ENCODE measurements around the gene SHE.
A peak's percentile ranks its signal among the peaks of the same experiment; 100 is the strongest.

SHE gene

DNA sequence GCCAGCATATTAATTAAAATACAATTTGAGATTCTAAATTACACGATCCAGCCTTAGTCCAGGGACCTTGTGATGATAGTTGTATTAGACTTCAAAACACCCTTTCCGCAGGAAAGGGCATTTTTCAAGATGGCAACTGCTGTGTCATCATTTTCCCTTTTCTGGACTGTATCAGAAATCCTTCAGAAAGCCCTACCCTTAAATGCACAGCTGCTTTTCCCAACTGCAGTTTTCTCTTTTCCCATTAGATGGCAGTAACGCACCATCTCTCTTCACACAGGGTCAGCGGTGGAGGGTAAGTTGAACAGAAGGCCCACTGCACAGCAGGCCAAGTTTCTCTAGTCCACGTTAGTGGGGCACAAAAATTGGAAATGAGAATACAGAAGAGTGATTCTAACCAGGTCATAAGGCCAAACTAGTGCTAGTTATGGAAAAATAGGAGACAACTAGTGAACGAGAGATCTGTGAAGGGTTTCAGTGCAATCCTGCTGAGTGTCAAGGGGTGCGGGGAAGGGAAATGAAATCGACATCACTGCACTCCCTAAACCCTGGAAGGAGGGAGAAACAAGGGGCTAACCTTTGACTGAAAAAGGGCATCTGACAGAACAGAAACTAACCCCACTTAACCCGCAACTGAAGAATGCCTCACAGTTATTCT, 22.3 kb downstream of the SHE start:
- peak in 1 of 2 donors; percentile 13 for DNase-seq (ENCODE audit: low read depth in 2 of 2)

DNA sequence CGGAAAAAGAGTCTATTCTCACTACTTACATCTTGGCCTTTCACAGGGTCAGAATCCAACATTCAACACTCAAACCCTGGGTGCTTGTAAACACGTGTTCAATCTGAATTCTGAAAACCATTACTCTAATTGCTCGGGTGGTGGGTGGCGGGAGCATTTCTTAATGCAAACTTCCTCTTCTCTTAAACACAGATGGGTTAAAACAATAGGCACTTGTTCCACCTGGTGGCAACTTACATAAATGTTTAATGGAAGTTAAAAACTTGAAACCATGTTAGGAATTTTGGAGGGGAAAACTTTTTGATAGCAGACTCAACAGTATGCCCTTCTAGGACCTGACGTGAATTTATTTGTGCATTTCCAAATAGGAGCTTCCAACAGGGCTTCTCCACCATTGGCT, 23.6 kb downstream of the SHE start:
- DNase-seq (ENCODE audit: low read depth in 2 of 2): no peak

DNA sequence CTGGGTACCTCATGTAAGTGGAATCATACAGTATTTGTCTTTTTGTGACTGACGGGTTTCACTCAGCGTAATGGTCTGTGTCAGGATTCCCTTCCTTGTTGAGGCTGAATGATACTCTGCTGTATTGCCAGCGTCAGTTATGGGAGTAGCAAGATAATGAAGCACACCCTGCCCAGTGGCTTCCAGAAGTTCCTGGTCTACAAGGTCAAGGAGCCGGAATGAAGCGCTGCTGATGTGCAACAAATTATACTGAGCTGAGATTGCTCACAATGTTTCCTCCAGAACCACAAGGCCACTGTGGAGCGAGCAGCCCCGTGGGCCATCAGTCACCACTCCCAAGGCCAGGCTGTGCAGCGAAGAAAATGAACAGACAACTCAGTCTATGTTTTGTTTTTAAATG, 24.2 kb downstream of the SHE start:
- DNase-seq (ENCODE audit: low read depth in 2 of 2): no peak

DNA sequence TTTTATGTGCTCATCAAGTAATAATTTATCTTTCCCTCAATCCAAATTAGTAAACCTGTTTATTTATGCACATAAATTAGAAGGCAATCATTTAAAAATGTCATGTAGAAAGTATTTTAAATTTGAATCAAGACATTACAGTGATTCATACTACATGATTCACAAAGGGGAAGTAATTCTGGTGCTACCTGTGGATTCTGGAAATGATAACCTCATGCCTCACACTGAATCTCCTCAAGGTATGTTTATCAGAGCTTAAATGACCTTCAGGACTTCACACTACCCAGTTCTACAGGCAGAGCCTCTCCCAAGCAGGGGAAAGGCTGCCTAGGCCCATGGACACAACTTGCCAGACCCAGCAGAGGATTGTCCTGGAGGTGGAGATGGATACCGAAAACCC, 25.4 kb downstream of the SHE start:
- no peak for DNase-seq (ENCODE audit: low read depth in 2 of 2)

DNA sequence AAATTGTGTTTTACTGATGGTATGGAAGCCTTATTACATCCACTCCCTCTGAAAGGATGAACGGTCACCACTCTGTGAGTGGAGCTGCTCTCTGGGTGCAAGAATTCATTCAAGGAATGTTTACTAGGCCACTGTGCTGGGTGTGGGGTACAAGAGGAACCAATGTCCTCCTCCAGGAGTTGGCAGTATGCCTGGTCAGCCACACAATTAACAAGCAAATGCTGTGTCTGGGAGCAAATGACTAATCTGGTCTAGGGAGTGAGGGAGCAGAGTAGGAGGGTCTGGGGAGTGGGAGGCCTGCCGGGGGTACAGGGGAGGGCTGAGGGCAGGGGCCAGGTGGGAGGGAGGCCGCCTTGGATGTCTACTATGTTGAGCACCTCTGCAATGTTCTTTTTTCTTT, 27.4 kb downstream of the SHE start:
- no peak for DNase-seq (ENCODE audit: low read depth in 2 of 2)

DNA sequence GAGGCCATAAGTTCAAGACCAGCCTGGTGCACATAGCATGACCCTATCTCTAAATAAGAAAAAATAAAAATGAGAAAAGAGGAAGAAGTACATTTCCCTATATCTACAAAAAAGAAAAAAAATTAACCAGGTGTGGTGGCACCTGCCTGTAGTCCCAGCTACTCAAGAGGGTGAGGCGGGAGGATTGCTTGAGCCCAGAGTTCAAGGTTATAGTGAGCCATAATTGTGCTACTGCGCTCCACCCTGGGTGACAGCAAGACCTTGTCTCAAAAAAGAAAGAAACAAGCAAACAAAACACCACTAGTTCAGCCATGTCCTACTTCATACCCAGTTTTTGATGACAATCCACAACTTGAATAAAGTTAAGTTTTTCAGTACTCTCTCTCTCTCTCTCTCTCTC, 30.9 kb downstream of the SHE start:
- no peak for DNase-seq (ENCODE audit: low read depth in 2 of 2)

DNA sequence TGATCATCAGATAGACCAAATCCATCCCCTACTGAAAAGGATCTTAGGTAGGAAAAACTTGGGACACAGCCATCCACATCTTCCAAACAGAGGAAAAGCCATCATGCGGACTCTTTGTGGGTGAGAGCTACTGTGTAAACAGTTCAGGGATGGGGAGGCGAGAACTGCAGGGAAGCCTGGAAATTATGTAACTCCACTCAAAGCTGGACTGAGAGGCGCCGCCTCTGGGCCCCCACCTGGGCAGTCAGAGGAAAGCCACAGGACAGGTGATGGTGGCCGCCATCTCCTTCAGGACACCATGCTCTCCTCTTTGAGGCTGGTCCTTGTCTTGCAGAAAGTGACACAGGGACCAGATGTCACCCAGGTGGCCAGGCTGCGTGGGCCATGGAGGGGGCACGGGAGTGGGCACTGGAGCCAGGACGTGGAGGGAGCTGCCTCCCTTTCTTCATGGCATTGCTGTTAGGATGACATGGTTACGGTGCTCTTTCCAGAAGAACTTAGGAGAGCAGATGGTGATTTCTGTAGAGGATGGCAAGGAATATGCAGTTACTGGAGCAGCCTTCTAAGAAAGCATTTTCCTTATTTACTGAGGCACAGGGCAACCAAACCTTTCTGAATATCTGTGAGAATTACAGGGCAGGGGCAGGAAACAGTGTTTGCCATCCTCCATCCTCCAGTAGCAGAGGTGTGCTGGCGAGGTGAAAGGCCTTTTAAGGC, 32.2 kb downstream of the SHE start:
- DNase-seq (ENCODE audit: low read depth in 2 of 2): no peak

DNA sequence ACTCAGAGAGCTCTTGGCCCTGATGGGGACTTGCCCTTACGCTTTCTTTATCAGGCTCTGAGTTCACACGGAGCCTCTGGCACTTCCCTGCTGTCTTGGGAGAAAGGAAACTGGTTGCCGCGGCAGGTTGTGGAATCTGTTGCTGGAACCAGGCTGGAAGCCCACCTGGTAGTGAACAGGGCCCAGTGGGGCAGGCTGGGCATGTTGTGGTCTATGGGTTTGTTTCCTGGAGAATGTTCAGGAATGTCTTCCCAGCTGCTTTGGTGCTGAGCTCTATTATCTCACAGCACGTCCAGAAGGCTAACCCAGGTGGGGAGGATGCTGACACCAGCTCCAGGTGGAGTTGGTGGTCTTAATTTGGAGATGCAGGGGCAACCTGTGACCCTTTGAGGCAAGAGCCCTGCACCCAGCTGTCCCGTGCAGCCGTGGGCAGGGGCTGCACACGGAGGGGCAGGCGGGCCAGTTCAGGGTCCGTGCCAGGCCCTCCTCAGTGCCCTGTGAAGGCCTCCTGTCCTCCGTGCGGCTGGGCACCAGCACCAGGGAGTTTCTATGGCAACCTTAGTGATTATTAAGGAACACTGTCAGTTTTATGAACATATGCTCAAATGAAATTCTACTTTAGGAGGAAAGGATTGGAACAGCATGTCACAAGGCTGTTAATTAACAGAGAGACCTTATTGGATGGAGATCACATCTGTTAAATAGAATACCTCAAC, 33.5 kb downstream of the SHE start:
- no peak for DNase-seq (ENCODE audit: low read depth in 2 of 2)

DNA sequence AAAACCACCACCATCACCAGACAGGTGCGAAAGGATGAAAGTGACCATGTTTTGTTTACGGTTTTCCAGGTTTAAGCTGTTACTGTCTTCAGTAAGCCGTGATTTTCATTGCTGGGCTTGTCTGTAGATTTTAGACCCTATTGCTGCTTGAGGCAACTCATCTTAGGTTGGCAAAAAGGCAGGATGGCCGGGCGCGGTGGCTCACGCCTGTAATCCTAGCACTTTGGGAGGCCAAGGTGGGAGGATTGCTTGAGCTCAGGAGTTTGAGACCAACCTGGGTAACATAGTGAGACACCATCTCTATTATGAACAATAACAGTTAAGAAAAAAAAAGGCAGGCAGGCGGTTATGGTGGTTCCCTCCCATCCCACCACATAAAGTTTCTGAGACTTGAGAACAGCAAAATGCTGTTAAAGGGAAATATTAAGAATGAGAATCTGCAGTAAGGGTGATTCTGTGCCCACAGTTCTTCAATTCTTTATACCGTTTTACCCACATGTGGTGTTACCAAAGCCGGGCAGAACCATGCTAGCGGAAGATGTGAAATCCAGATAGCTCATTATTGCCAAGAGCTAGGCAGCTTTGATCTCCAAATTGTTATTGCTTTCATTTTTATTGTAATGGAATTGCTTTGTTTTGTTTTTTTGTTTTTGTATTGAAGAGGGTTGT, 34.6 kb downstream of the SHE start:
- DNase-seq (ENCODE audit: low read depth in 2 of 2): no peak

DNA sequence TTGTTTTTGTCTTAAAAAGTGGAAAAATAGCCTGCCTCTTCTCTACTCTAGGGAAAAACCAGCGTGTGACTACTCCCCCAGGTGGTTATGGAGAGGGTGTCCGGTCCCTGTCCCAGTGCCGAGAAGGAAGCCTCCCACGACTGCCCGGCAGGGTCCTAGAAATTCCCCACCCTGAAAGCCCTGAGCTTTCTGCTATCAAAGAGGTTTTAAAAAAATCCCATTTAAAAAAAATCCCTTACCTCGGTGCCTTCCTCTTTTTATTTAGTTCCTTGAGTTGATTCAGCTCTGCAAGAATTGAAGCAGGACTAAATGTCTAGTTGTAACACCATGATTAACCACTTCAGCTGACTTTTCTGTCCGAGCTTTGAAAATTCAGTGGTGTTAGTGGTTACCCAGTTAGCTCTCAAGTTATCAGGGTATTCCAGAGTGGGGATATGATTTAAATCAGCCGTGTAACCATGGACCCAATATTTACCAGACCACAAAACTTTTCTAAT, 35.2 kb downstream of the SHE start:
- no peak for DNase-seq (ENCODE audit: low read depth in 2 of 2)

DNA sequence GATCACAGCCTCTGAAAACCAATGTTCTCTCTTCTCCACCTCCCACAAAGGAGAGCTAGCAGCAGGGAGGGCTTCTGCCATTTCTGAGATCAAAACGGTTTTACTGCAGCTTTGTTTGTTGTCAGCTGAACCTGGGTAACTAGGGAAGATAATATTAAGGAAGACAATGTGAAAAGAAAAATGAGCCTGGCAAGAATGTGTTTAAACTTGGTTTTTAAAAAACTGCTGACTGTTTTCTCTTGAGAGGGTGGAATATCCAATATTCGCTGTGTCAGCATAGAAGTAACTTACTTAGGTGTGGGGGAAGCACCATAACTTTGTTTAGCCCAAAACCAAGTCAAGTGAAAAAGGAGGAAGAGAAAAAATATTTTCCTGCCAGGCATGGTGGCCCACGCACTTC, 36.0 kb downstream of the SHE start:
- no peak for DNase-seq (ENCODE audit: low read depth in 2 of 2)

DNA sequence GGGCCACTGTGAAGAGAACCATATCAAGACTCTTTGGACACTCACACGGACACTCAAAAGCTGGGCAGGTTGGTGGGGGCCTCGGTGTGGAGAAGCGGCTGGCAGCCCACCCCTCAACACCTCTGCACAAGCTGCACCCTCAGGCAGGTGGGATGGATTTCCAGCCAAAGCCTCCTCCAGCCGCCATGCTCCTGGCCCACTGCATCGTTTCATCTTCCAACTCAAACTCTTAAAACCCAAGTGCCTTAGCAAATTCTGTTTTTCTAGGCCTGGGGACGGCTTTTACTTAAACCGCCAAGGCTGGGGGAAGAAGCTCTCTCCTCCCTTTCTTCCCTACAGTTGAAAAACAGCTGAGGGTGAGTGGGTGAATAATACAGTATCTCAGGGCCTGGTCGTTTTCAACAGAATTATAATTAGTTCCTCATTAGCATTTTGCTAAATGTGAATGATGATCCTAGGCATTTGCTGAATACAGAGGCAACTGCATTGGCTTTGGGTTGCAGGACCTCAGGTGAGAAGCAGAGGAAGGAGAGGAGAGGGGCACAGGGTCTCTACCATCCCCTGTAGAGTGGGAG, 36.5 kb downstream of the SHE start:
- DNase-seq (ENCODE audit: low read depth in 2 of 2): no peak

DNA sequence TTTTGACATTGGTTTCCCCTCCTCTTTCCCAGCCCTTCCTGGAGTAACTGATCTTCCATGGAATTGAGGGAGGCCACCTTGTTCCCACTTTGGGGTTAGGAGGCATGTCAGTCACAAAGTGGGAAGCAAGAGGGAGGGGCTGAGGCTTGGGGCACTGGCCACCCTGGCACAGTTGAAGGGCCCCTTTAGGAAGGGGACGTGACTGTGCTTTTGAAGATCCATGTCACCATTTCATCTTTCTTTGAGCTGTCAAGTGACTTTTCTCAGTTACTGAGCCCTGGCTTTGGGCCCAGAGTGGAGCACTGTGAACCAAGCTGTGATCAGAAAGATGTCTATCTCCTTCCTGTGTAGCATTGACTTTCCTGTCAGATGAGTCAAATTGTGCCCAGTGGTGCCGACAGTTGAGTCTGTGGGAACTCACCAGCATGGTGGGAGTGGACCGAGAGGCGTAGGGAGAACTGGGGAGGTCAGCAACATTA, 38.7 kb downstream of the SHE start:
- DNase-seq (ENCODE audit: low read depth in 2 of 2): peak; percentile 16 to 36

DNA sequence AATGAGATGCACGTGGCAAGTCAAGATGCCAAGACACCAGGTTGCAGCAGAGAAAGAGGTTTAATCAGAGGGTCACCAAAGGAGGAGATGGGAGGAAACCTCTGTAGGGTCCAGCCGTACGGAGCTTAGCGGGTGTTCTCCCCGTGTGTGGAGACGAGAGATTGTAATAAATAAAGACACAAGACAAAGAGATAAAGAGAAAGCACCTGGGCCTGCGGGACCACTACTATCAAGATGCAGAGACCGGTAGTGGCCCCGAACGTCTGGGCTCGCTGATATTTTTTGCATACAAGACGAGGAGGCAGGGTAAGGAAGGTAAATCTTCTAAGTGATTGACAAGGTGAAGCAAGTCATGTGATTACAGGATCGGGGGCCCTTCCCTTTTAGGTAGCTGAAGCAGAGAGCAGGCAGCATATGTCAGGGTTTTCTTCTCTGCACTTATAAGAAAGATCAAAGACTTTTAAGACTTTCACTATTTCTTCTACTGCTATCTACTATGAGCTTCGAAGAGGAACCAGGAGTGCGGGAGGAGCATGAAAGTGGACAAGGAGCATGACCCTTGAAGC, 41.4 kb downstream of the SHE start:
- DNase-seq (ENCODE audit: low read depth in 2 of 2): no peak

DNA sequence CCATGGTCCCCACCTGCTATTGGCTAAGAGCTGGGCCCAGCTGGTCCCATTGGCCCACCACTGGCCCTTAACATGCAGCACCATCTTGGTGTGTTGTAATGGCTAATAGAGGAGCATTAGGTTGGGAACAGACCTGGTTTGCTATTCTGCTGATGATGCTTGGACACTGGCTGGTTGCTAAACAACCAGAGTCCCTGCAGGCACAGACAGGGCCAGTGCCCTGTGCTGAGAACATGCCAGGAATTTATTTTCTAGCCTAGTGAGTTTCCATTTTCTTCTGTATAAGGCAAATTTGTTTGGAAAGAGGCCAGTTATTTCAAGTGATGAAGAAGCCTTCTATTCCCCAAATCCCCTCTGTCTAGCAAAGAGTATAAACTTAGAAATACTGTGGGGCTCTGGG, 43.1 kb downstream of the SHE start:
- no peak for DNase-seq (ENCODE audit: low read depth in 2 of 2)

DNA sequence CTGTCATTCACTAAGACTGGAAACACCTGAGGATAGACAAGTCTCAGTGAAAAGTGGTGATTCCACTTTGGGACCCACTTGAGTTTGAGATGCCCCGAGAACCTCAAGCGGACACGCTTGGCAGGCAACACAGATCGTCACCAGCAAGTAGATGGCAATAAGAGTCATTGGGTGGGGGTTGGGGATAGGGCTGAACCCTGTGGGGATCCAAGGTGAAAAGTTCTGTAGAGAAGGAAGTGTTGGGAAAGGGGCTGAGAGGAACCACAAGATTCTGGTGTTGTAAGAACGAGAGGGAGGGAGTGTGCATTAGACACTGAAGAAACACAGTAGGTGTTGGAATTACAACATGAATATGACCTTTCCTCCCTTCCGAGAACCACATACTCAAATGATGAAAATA, 45.6 kb downstream of the SHE start:
- DNase-seq (ENCODE audit: low read depth in 2 of 2): no peak

DNA sequence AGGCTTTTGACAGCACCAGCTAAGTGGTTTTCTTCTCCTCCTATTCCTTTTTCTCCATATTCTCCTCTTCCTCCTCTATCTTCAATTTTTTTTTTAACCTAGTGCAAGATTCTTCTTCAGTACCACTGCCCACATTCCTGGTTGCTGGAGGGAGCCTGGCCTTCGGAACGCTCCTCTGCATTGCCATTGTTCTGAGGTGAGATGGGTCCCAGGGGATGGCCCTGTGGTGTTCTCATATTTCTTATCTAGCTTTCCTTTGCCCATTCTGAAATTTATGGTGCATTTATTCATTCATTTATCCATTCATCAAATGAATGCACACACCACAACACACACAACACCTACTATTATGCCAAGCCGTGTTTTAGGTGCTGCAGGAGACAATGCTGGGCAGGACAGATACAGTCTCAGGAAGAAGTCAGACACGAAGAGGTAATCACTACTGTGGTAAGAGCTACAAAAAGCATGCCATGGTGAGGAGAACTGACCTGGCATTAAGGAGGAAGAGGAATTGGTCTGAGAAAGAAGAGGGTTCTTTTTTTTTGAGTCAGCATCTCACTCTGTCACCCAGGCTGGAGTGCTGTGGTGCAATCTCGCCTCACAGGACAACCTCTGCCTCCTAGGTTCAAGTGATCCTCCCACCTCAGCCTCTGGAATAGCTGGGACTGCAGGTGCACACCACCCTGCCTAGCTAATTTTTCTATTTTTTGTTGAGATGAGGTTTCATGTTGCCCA, 47.7 kb downstream of the SHE start:
- DNase-seq (ENCODE audit: low read depth in 2 of 2): no peak

DNA sequence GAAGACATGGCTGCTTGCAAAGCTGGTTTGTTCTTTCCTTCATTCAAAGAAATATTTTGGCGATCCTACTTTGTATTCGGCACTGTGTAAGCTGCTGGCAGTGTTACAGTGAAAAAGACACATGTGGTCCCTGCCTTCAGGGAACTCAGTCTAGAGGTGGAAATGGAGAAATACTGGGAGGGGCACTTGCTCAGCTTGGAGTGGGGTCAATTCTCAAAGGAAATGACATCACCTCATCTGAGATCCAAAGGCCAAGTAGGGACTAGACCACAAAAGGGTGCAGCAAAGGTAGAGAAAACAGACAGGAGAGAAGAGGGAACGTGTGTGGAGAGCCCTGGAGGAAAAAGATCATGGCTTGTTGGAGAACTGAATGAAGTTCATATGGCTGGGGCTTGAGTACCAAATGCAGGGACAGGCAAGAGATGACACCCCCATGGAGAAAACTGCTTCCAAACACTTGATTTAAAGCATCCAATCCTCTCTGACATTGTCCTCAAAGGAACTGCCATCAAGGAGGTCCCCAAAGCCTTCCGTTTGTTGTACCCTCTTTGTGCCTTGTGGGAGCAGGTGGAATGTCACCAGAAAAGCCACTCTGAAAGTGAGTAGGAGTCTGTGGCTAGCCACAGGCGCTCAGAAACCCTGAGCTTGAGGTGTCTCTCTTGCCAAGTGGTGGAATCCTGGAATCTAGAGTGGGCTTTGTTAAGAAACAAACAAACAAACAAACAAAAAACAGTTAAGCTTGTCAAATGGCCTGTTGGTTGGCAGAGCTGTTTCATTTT, 48.4 kb downstream of the SHE start:
- DNase-seq (ENCODE audit: low read depth in 2 of 2): no peak

DNA sequence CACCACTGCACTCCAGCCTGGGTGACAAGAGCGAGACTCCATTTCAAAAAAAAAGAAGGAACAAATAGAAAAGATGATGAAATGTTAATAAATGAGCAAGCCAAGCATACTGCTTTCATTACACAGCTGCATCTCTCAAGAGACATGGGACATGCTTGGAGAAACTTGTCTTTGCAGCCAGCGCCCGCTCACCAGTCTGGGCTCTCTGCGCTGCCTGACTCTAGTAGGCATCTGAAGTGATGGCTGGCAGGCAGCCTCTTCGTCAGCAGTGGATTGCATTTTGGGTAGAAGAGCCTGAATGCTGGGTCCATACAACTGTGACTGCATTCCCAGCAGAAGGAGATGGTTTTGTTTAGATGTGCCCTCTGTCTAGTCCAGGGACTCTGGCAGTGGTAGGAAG, 49.1 kb downstream of the SHE start:
- no peak for DNase-seq (ENCODE audit: low read depth in 2 of 2)

DNA sequence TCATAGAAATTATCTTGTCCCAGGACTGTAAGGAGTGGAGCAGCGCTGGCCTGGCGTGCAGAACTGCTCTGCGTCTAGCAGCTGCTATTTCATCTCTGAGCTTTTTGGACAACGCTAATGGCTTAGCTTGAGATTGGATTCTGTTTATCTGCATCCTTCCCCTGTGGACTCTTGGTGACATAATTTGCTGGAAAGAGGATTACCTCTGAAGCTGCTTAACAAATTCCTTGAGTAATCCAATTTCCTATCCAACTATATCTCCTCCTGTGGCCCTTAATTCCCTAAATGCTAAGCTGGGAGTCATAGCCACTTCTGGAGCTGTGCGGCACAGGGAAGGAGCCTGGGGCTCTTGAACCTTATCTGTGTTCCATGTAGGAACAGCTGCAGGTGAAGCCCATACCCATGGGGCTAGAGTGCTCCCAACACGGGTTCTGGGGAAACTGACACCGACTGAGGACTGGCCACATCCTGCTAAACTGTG, 53.8 kb downstream of the SHE start:
- DNase-seq (ENCODE audit: low read depth in 2 of 2): no peak
